IMR-90 (cell line): Measurements from ENCODE around the gene SPATA18. TPM values are rescaled to one million over a fixed set of nuclear protein-coding genes. Genes with fewer than 3 reads are reported as not detected.

ENCODE experiments used
- ATAC-seq: fragments of 200-7000 bp; cut with Tn5 transposase; 2 replicates; pipeline ENCODE4 v1.9.1; 2020; ENCODE audit warnings: low read depth, mild to moderate bottlenecking, moderate library complexity
- BruUV-seq: library from RNA; stranded (reverse); fragments of 400-500 nt; replicated peaks from 2 replicates; lab custom pipeline; 2021; lab: Mats Ljungman, UMichigan
- CTCF ChIA-PET: fragments of 300-600 bp; formaldehyde crosslinking; extraction: SDS; loops from one replicate; lab custom pipeline; 2021; ENCODE audit warnings: antibody characterized with exemption; lab: Yijun Ruan, JAX
- POLR2A ChIA-PET: fragments of 300-600 bp; sonication (Branson Sonifier 250); formaldehyde crosslinking; loops from one replicate; lab custom pipeline; 2022; ENCODE audit warnings: antibody characterized with exemption; ENCODE audit not compliant: unreplicated experiment; lab: Charles Lee
- DNase-seq: peaks from one replicate; pipeline ENCODE4 v3.0.0; 2013
- H2AFZ ChIP-seq: replicated peaks from 2 replicates; pipeline ENCODE3; 2013; ENCODE audit warnings: low read length, mild to moderate bottlenecking; ENCODE audit not compliant: poor library complexity
- H2AK5ac ChIP-seq: 2 replicates; pipeline ENCODE4 v1.6.1; 2013; ENCODE audit warnings: low read depth, low read length, inconsistent platforms
- H2AK9ac ChIP-seq: replicated peaks from 2 replicates; pipeline ENCODE3; 2013; ENCODE audit warnings: mild to moderate bottlenecking, low read depth, low read length, moderate library complexity; ENCODE audit not compliant: poor library complexity
- H2BK120ac ChIP-seq: 2 replicates; pipeline ENCODE4 v1.6.1; 2013; ENCODE audit warnings: low read depth, low read length, inconsistent platforms
- H2BK15ac ChIP-seq: 3 replicates; pipeline ENCODE4 v1.6.1; 2013; ENCODE audit warnings: low read depth, low read length, inconsistent platforms
- H2BK20ac ChIP-seq: 2 replicates; pipeline ENCODE4 v1.6.1; 2013; ENCODE audit warnings: low read depth, mild to moderate bottlenecking, inconsistent platforms, low read length, moderate library complexity
- H2BK5ac ChIP-seq: 2 replicates; pipeline ENCODE4 v1.6.1; 2013; ENCODE audit warnings: mild to moderate bottlenecking, low read depth, low read length, inconsistent platforms; ENCODE audit not compliant: poor library complexity, severe bottlenecking
- H3K14ac ChIP-seq: replicated peaks from 2 replicates; pipeline ENCODE4 v1.6.1; 2013; ENCODE audit warnings: low read depth, low read length, inconsistent platforms
- H3K18ac ChIP-seq: 2 replicates; pipeline ENCODE4 v1.6.1; 2013; ENCODE audit warnings: low read depth, low read length, control low read depth
- H3K23ac ChIP-seq: 2 replicates; pipeline ENCODE4 v1.6.1; 2013; ENCODE audit warnings: low read depth, low read length, inconsistent platforms
- H3K27ac ChIP-seq: 2 replicates; pipeline ENCODE4 v1.5.1; 2013; ENCODE audit warnings: mild to moderate bottlenecking, control low read depth, low read length; ENCODE audit not compliant: insufficient read depth
- H3K27me3 ChIP-seq: 2 replicates; pipeline ENCODE4 v1.6.1; 2013; ENCODE audit warnings: low read length; ENCODE audit not compliant: control insufficient read depth, insufficient read depth
- H3K36me3 ChIP-seq: 2 replicates; pipeline ENCODE4 v1.6.1; 2013; ENCODE audit warnings: low read length, mixed read lengths; ENCODE audit not compliant: control insufficient read depth, insufficient read depth
- H3K4ac ChIP-seq: 2 replicates; pipeline ENCODE4 v1.6.1; 2013; ENCODE audit warnings: low read depth, low read length, inconsistent platforms
- H3K4me1 ChIP-seq: 2 replicates; pipeline ENCODE4 v1.6.1; 2013; ENCODE audit warnings: low read length, mixed read lengths; ENCODE audit not compliant: control insufficient read depth, insufficient read depth
- H3K4me2 ChIP-seq: 2 replicates; pipeline ENCODE4 v1.6.1; 2013; ENCODE audit warnings: low read depth, mild to moderate bottlenecking, control low read depth, low read length, moderate library complexity
- H3K4me3 ChIP-seq: 2 replicates; pipeline ENCODE4 v1.5.1; 2013; ENCODE audit warnings: low read depth, mild to moderate bottlenecking, control low read depth, low read length, moderate library complexity; ENCODE audit not compliant: insufficient read depth
- H3K56ac ChIP-seq: 2 replicates; pipeline ENCODE4 v1.6.1; 2013; ENCODE audit warnings: low read length, inconsistent platforms; ENCODE audit not compliant: insufficient read depth; ENCODE audit errors: extremely low read depth
- H3K79me1 ChIP-seq, 2 experiments: 2 replicates each; pipeline ENCODE4 v1.6.1; 2013; ENCODE audit warnings: low read length in 2 of 2, inconsistent platforms in 1 of 2, low read depth in 1 of 2
- H3K9ac ChIP-seq: 2 replicates; pipeline ENCODE4 v1.6.1; 2013; ENCODE audit warnings: low read depth, low read length, control low read depth
- H3K9me1 ChIP-seq: 2 replicates; pipeline ENCODE4 v1.6.1; 2013; ENCODE audit warnings: low read length, inconsistent platforms; ENCODE audit not compliant: insufficient read depth
- H3K9me3 ChIP-seq: 2 replicates; pipeline ENCODE4 v1.6.1; 2013; ENCODE audit warnings: low read length; ENCODE audit not compliant: control insufficient read depth, insufficient read depth
- H4K20me1 ChIP-seq: 2 replicates; pipeline ENCODE4 v1.6.1; 2013; ENCODE audit warnings: low read length, inconsistent platforms; ENCODE audit not compliant: insufficient read depth
- H4K5ac ChIP-seq: 2 replicates; pipeline ENCODE4 v1.6.1; 2013; ENCODE audit warnings: mild to moderate bottlenecking, low read depth, low read length, control low read depth
- H4K8ac ChIP-seq, 2 experiments: 2 replicates each; pipeline ENCODE4 v1.6.1; 2013; ENCODE audit warnings: low read depth in 2 of 2, low read length in 2 of 2, control low read depth in 1 of 2, inconsistent platforms in 1 of 2
- H4K91ac ChIP-seq: 2 replicates; pipeline ENCODE4 v1.6.1; 2013; ENCODE audit warnings: low read depth, low read length, inconsistent platforms; ENCODE audit not compliant: insufficient read depth
- BHLHE40 ChIP-seq: fragments of 150-350 bp; IDR thresholded peaks from 2 replicates; pipeline ENCODE4 v1.6.1; 2016; ENCODE audit warnings: mild to moderate bottlenecking, low read depth, low read length
- MAZ ChIP-seq: IDR thresholded peaks from 2 replicates; pipeline ENCODE4 v1.6.1; 2012; ENCODE audit warnings: low read depth, mild to moderate bottlenecking, low read length, improper control_type of control experiment, moderate library complexity, borderline replicate concordance
- POLR2A ChIP-seq: IDR thresholded peaks from 2 replicates; pipeline ENCODE4 v1.6.1; 2012; ENCODE audit warnings: mild to moderate bottlenecking, low read depth, low read length
- RAD21 ChIP-seq: IDR thresholded peaks from 2 replicates; pipeline ENCODE4 v1.6.1; 2012; ENCODE audit warnings: low read length, improper control_type of control experiment
- WGBS, 2 experiments: methylation state at CpG; one replicate each; pipeline versions ENCODE4 v1.1.5 to v1.1.7; 2013; ENCODE audit warnings: missing lambda C conversion rate in 2 of 2; ENCODE audit not compliant: insufficient read length in 1 of 2; ENCODE audit errors: extremely low coverage in 2 of 2; 5-methylcytosine and 5-hydroxymethylcytosine counted together
- dilution Hi-C: fragments of 300-500 bp; cut with HindIII; formaldehyde crosslinking; loops from one replicate; pipeline ENCODE4 v1.14.3; 2018; ENCODE audit warnings: low sequenced_read_pairs; ENCODE audit not compliant: unreplicated experiment
- in situ Hi-C: fragments of 300-500 bp; cut with MboI; formaldehyde crosslinking; loops from 3 replicates; pipeline ENCODE4 v1.14.3; 2019; ENCODE audit warnings: low sequenced_read_pairs, inconsistent platforms, mixed read lengths
- intact Hi-C: fragments of 100-400 bp; cut with micrococcal nuclease; formaldehyde crosslinking; loops from 2 replicates; pipeline ENCODE4 v1.10.0; 2022
- polyA plus RNA-seq, 3 experiments: library from polyadenylated mRNA; depleted of rRNA; stranded (reverse); fragments of >200 nt; gene quantifications; 2 replicates each; pipeline ENCODE4 v1.2.3, GENCODE V29; 2012; ENCODE audit warnings: low replicate concordance in 1 of 3
- total RNA-seq: library from RNA; depleted of rRNA; stranded (reverse); fragments of >200 nt; gene quantifications from 2 replicates; pipeline ENCODE4 v1.2.3, GENCODE V29; 2012

SPATA18 gene
- total and polyA plus RNA-seq, 2 of the 4 experiments (the other 2 are of a cell fraction): 3.0 to 4.7 TPM

DNA sequence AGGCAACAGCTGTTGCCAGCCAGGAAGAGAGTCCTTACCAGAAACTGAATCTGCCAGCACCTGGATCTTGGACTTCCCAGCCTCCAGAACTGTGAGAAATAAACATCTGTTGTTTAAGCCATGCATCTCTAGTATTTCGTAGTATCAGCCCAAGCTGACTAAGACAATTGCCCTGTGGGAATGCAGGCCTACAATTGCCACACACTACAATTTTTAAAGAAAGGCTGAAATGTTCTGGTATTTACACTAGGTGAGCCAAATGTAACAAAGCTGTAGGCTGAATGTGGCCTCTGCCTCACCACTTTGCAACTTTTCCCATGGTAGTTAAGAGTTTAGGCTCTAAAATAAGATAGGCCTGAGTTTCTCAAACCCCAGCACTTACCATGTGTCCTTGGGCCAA, 59.1 kb downstream of the SPATA18 start:
- no peak for ATAC-seq
- no peak overlapping the region for H2AFZ ChIP-seq
- no TSS peak for BruUV-seq
- in situ Hi-C loops: no loop called here
- no peak overlapping the region for H4K91ac ChIP-seq
- H3K14ac ChIP-seq: no peak overlapping the region
- no peak overlapping the region for H3K27ac ChIP-seq
- POLR2A ChIA-PET: no interaction called here
- H3K18ac ChIP-seq: no peak overlapping the region
- H3K4me2 ChIP-seq: no peak overlapping the region
- H3K79me1 ChIP-seq: no peaks in the 10 kb centered on the region
- intact Hi-C loops: no loop called here
- H4K20me1 ChIP-seq: no peaks in the 10 kb centered on the region
- H4K5ac ChIP-seq: no peak overlapping the region
- H3K36me3 ChIP-seq: no peaks in the 10 kb centered on the region
- H2AK9ac ChIP-seq: no peak overlapping the region
- no peak overlapping the region for H2BK20ac ChIP-seq
- no peaks in the 10 kb centered on the region for H3K9me1 ChIP-seq
- no peak overlapping the region for H3K23ac ChIP-seq
- H3K56ac ChIP-seq: no peak overlapping the region
- no peak overlapping the region for H3K4ac ChIP-seq
- DNase-seq: no peak
- no peak overlapping the region for H2BK5ac ChIP-seq
- peaks cover 7% of the 10 kb centered on the region for H3K27me3 ChIP-seq
- CTCF ChIA-PET: no interaction called here
- no peak overlapping the region for H2BK120ac ChIP-seq
- H3K9ac ChIP-seq: no peak overlapping the region
- dilution Hi-C loops: no loop called here
- no CpG with 5 or more reads among the region's 1 CpG for WGBS, 2 experiments
- no peak overlapping the region for H2AK5ac ChIP-seq
- no peak overlapping the region for H3K4me3 ChIP-seq
- H3K4me1 ChIP-seq: no peaks in the 10 kb centered on the region
- TF ChIP-seq RAD21: no peak
- TF ChIP-seq BHLHE40: no peak
- TF ChIP-seq MAZ: no peak
- no peak for TF ChIP-seq POLR2A
- H2BK15ac ChIP-seq: no peak overlapping the region
- H3K9me3 ChIP-seq: 0 out of 2 replicates have a peak, but pooled peaks cover 2% of the 10 kb centered on the region
- H4K8ac ChIP-seq: no peak overlapping the region
